ENCODE results near the gene ARFRP1.
"Not testable (repeated sequence)": the region's sequence is repeated elsewhere in the genome, so short reads cannot be mapped to it uniquely, and the experiment has no call there.

The ARFRP1 gene

DNA sequence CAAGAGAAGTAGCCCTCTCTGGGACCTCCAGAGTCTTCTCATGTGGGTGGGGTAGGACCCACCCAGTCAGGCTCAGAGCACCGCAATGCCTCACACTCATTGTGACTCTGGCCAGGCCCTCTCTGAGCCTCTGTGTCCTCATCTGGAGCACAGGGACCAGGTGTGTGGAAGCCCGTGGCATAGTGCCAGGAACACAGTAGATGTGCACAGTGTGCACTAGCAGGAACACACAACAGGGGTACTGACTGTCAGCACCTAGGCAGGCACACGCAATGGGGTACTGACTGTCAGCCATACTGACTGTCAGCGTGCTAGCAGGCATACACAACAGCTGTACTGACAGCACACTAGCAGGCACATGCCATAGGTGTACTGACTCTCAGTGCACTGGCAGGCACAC lies 52.5 kb downstream of the ARFRP1 start:
- DNase-seq (ENCODE audit: low spot score) = no peak

GRCh38 chr20:63653974-63654668 lies 53.7 kb downstream of the ARFRP1 start:
- DNase-seq (ENCODE audit: low spot score) = no peak

DNA sequence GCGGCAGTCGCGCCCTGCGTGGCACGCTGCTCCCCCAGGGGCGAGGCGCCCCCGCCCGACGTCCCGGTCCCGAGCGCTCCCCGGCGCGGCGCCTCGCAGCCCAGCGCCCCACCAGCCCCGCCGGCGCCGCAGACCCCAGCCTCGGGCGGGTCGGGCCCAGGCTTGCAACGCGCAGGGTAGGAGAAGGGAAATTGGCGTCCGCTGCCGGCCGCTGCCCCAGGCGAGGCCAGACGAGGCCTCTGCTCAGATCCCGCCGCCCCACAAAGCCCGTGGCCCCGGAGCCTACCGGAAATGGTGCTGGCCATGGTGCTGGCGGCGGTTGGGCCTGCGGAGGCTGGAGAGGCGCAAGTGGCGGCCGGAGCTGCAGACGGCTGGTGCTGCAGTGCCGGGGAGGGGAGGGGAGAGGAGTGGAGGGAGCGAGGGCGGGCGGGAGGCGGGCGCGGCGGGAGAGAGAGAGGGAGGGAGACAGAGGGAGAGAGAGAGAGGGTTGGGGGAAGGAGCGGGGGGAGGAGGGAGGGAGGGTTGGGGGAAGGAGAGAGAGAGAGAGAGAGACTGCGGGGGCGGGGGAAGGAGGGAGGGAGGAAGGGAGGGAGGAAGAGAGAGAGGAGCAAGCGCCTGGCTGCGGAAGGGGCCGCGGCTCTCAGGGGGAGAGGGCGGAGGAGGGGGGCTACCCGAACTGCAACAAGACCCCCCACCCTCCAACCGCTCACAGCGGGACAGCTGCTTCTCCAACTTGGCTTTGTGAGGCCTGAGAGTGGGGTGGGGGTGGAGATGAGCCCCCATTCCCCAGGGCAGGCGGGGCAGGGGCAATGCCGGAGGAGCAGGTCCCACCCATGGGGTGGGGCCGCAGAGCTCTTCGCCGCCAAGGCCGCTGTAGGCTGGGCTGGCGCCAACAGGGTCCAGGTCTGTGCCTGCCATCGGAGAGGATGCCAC lies 54.5 kb downstream of the ARFRP1 start, which contains the start of gene STMN3:
Gene STMN3, minus strand, starts transcription at position 384 of the 933 bp plus-strand sequence. Its CDS starts 79 bp downstream, at position 305.
- DNase-seq (ENCODE audit: low spot score) = peak; percentile 92

DNA sequence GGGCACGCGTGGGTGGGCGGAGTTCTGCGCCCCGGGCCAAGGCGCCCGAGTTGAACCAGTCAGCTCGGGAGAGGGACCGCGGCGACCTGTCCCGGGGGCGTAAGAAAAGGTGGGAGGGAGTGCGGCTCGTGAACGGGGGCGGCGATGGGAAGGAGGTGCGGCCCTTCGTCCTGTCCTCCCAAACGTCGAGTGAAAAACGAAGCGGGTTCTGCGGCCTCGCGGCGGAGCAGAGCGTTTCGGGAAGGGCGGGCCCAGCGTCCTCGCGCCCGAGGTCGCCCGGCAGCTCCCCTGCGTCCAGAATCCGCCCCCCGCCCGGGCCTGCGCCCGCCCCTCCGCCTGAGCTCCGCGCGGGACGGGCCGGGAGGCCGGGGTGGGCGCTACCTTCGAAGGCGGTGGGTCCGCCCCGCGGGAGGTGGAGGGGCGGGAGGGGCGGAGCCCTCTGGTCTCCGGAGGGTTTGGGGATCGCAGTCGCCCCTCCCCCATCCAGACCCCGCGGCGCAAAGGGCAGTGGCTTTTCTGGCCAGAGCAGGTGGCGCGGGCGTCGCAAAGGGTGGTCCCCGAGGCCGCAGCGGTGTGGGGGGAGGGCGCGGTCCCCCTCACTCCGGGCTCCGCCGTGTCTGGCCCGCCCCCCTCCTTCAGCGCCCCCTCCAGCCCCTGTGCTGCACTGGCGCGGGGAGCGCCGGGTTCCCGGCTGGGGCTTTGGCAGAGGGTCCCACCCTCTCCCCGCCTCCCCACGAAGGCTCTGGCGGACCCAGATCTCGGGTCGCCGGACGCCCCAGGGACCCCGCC lies 55.4 kb downstream of the ARFRP1 start:
- no peak for DNase-seq (ENCODE audit: low spot score)

GRCh38 chr20:63651942-63652191 lies 55.9 kb downstream of the ARFRP1 start:
- no peak for DNase-seq (ENCODE audit: low spot score)

GRCh38 chr20:63650486-63650885 lies 57.3 kb downstream of the ARFRP1 start:
- DNase-seq (ENCODE audit: low spot score) = not testable (repeated sequence)

- no peak for DNase-seq (ENCODE audit: low spot score)
These were observed 58.7 kb downstream of the ARFRP1 start for GRCh38 chr20:63648895-63649589.

All from iPS-NIHi11 (cell line).